ENCODE measurements around the gene BTBD7. TPM values are rescaled to one million over a fixed set of nuclear protein-coding genes. Genes with fewer than 3 reads are reported as not detected.

BTBD7 gene
- total and polyA plus RNA-seq, 9 donors: 10.9 to 42.2 (median 32.7) TPM

GRCh38 chr14:93266127-93266526 is 66.7 kb downstream of the BTBD7 start:
- Histone ChIP-seq H3K4me3 (no peak overlapping the region), H3K9me3 (no peaks in the 10 kb centered on the region), H3K36me3 (no peaks in the 10 kb centered on the region), H3K4me1 (ENCODE audit: insufficient read depth) (no peaks in the 10 kb centered on the region), H3K27me3 (no peaks in the 10 kb centered on the region), H3K27ac (no peak overlapping the region)
- intact Hi-C loops (cut with DNase I): no loop called here
- DNase-seq: no peak
- no peak for TF ChIP-seq POLR2A (IDR thresholded peaks at IDR 0.05)
- TF ChIP-seq EP300 (IDR thresholded peaks at IDR 0.05): no peak
- no peak for TF ChIP-seq CTCF (IDR thresholded peaks at IDR 0.05)
- 83 to 89% (median 89%) methylated on average over 6 of the region's 6 CpGs for WGBS, 3 donors

- TF ChIP-seq POLR2A (IDR thresholded peaks at IDR 0.05) (no peak), CTCF (IDR thresholded peaks at IDR 0.05) (no peak), EP300 (IDR thresholded peaks at IDR 0.05) (no peak)
- Histone ChIP-seq H3K9me3 (no peaks in the 10 kb centered on the region), H3K4me1 (ENCODE audit: insufficient read depth) (no peaks in the 10 kb centered on the region), H3K27ac (no peak overlapping the region), H3K4me3 (no peak overlapping the region), H3K27me3 (no peaks in the 10 kb centered on the region), H3K36me3 (no peaks in the 10 kb centered on the region)
- 85 to 100% (median 88%) methylated on average over 1 of the region's 1 CpG for WGBS, 3 donors
- intact Hi-C loops (cut with DNase I): no loop called here
- no peak for DNase-seq
Observed at GRCh38 chr14:93263416-93263815, 69.4 kb downstream of the BTBD7 start.

- Histone ChIP-seq H3K4me3 (no peak overlapping the region), H3K27ac (no peak overlapping the region), H3K27me3 (no peaks in the 10 kb centered on the region), H3K9me3 (no peaks in the 10 kb centered on the region), H3K36me3 (no peaks in the 10 kb centered on the region), H3K4me1 (ENCODE audit: insufficient read depth) (no peaks in the 10 kb centered on the region)
- 81 to 88% (median 83%) methylated on average over 2 of the region's 2 CpGs for WGBS, 3 donors
- TF ChIP-seq CTCF (IDR thresholded peaks at IDR 0.05): no peak
- TF ChIP-seq EP300 (IDR thresholded peaks at IDR 0.05): no peak
- no peak for TF ChIP-seq POLR2A (IDR thresholded peaks at IDR 0.05)
- intact Hi-C loops (cut with DNase I): no loop called here
- DNase-seq: no peak
Observed at GRCh38 chr14:93262446-93262845, 70.4 kb downstream of the BTBD7 start.

GRCh38 chr14:93249128-93249831 is 83.6 kb downstream of the BTBD7 start:
- TF ChIP-seq POLR2A (IDR thresholded peaks at IDR 0.05) (no peak), CTCF (IDR thresholded peaks at IDR 0.05) (no peak), EP300 (IDR thresholded peaks at IDR 0.05) (no peak)
- Histone ChIP-seq H3K36me3 (no peaks in the 10 kb centered on the region), H3K9me3 (peaks cover 0 to 6% of the 10 kb centered on the region in 2 donors), H3K4me3 (no peak overlapping the region), H3K27me3 (no peaks in the 10 kb centered on the region), H3K4me1 (ENCODE audit: insufficient read depth) (no peaks in the 10 kb centered on the region), H3K27ac (no peak overlapping the region)
- no peak for DNase-seq
- 96 to 97% (median 96%) methylated on average over 7 of the region's 7 CpGs for WGBS, 3 donors
- intact Hi-C loops (cut with DNase I): no loop called here

Measured in ovary (tissue), 9 donors.